Prostate gland (tissue), 2 donors: ENCODE data around the gene CHAF1A. TPM values are rescaled to one million over a fixed set of nuclear protein-coding genes. Genes with fewer than 3 reads are reported as not detected.

ENCODE experiments used
- DNase-seq: peaks from one replicate; pipeline ENCODE4 v3.0.0-alpha.2; 2019; ENCODE audit warnings: low spot score
- H3K27ac ChIP-seq, 2 donors: fragments of 200-600 bp; sonication (generic); 2 replicates each; pipeline ENCODE4 v1.5.1; 2017 to 2019
- H3K27me3 ChIP-seq: fragments of 200-600 bp; sonication (generic); replicated peaks from 2 replicates; pipeline ENCODE4 v1.5.1; 2019; ENCODE audit not compliant: insufficient read depth
- H3K36me3 ChIP-seq, 2 donors: fragments of 200-600 bp; sonication (generic); 1 replicate in 1 of 2; 2 replicates in 1 of 2; pipeline versions ENCODE4 v1.5.1 to v1.8.1; 2017 to 2019
- H3K4me1 ChIP-seq: fragments of 200-600 bp; sonication (generic); replicated peaks from 2 replicates; pipeline ENCODE4 v1.5.1; 2019
- H3K4me3 ChIP-seq, 2 donors: fragments of 200-600 bp; sonication (generic); 2 replicates each; pipeline ENCODE4 v1.5.1; 2017 to 2019
- H3K9me3 ChIP-seq: fragments of 200-600 bp; sonication (generic); 2 replicates; pipeline ENCODE4 v1.5.1; 2017
- CTCF ChIP-seq, 4 experiments: fragments of 200-600 bp in 2 of 4; fragments of 450-650 bp in 2 of 4; sonication (generic) in 2 of 4; IDR thresholded peaks; 1 replicate in 3 of 4; 2 replicates in 1 of 4; pipeline ENCODE4 v1.5.1; 2016 to 2019; ENCODE audit warnings: antibody characterized with exemption in 4 of 4, mild to moderate bottlenecking in 2 of 4, moderate library complexity in 2 of 4
- POLR2A ChIP-seq: fragments of 450-650 bp; IDR thresholded peaks from one replicate; pipeline ENCODE4 v1.6.1; 2016; ENCODE audit warnings: antibody characterized with exemption, mild to moderate bottlenecking
- POLR2AphosphoS5 ChIP-seq: sonication (generic); formaldehyde crosslinking; IDR thresholded peaks from one replicate; pipeline ENCODE4 v1.6.1; 2017; ENCODE audit warnings: antibody characterized with exemption
- WGBS: methylation state at CpG from one replicate; pipeline ENCODE4 v1.1.5; 2018; 5-methylcytosine and 5-hydroxymethylcytosine counted together
- intact Hi-C: fragments of 100-400 bp; cut with DNase I; formaldehyde crosslinking; loops from one replicate; pipeline ENCODE4 v1.14.2; 2022
- total RNA-seq, 2 donors: library from RNA; depleted of rRNA; stranded (reverse); fragments of >200 nt; gene quantifications; one replicate each; pipeline ENCODE4 v1.1.0, GENCODE V29; 2016

The CHAF1A gene
- total RNA-seq, 2 donors from 2014 or later = 13.0 to 18.1 TPM

- Histone ChIP-seq H3K27ac (no peak overlapping the region), H3K36me3 (no peaks in the 10 kb centered on the region), H3K4me1 (no peaks in the 10 kb centered on the region), H3K27me3 (no peaks in the 10 kb centered on the region), H3K9me3 (no peaks in the 10 kb centered on the region), H3K4me3 (no peak overlapping the region)
- no peak for TF ChIP-seq CTCF (IDR thresholded peaks at IDR 0.05)
- TF ChIP-seq POLR2A = no peak
- TF ChIP-seq POLR2AphosphoS5 = no peak
- 88% methylated on average over 26 of the region's 26 CpGs for WGBS
- intact Hi-C loops = no loop called here
- no peak for DNase-seq
Observed at GRCh38 chr19:4431808-4432674, 29.6 kb downstream of the CHAF1A start.

GRCh38 chr19:4432918-4433506 lies 30.6 kb downstream of the CHAF1A start:
- no peak for TF ChIP-seq POLR2AphosphoS5
- TF ChIP-seq POLR2A = no peak
- TF ChIP-seq CTCF (IDR thresholded peaks at IDR 0.05) = no peak
- Histone ChIP-seq H3K27ac (no peak overlapping the region), H3K4me1 (no peaks in the 10 kb centered on the region), H3K4me3 (no peak overlapping the region), H3K9me3 (no peaks in the 10 kb centered on the region), H3K36me3 (no peaks in the 10 kb centered on the region), H3K27me3 (no peaks in the 10 kb centered on the region)
- 95% methylated on average over 28 of the region's 28 CpGs for WGBS
- DNase-seq = no peak
- intact Hi-C loops = no loop called here

- H3K9me3 ChIP-seq = no peaks in the 10 kb centered on the region
- DNase-seq = no peak
- no peak for TF ChIP-seq POLR2A
- TF ChIP-seq POLR2AphosphoS5 = no peak
- TF ChIP-seq CTCF (IDR thresholded peaks at IDR 0.05) = no peak
- intact Hi-C loops = no loop called here
- 92% methylated on average over 9 of the region's 9 CpGs for WGBS
- no peak overlapping the region for H3K4me3 ChIP-seq
- H3K27ac ChIP-seq = no peak overlapping the region
- H3K4me1 ChIP-seq = no peaks in the 10 kb centered on the region
- H3K36me3 ChIP-seq = no peaks in the 10 kb centered on the region
- no peaks in the 10 kb centered on the region for H3K27me3 ChIP-seq
Observed at GRCh38 chr19:4434391-4434790, 32.0 kb downstream of the CHAF1A start.

GRCh38 chr19:4436231-4436630 lies 33.8 kb downstream of the CHAF1A start:
- 87% methylated on average over 7 of the region's 7 CpGs for WGBS
- TF ChIP-seq CTCF (IDR thresholded peaks at IDR 0.05) = no peak
- no peak overlapping the region for H3K4me3 ChIP-seq

GRCh38 chr19:4437103-4437502 lies 34.7 kb downstream of the CHAF1A start:
- DNase-seq = no peak
- 91% methylated on average over 10 of the region's 10 CpGs for WGBS
- no peak overlapping the region for H3K27ac ChIP-seq
- no peak for TF ChIP-seq CTCF (IDR thresholded peaks at IDR 0.05)
- TF ChIP-seq POLR2AphosphoS5 = no peak
- TF ChIP-seq POLR2A = no peak
- no peaks in the 10 kb centered on the region for H3K4me1 ChIP-seq
- intact Hi-C loops = no loop called here
- H3K36me3 ChIP-seq = no peaks in the 10 kb centered on the region
- H3K4me3 ChIP-seq = no peak overlapping the region
- no peaks in the 10 kb centered on the region for H3K27me3 ChIP-seq
- H3K9me3 ChIP-seq = no peaks in the 10 kb centered on the region

More at GRCh38 chr19:4436231-4436630, 33.8 kb downstream of the CHAF1A start:
- intact Hi-C loops = no loop called here
- Histone ChIP-seq H3K27ac (no peak overlapping the region), H3K4me1 (no peaks in the 10 kb centered on the region), H3K27me3 (no peaks in the 10 kb centered on the region), H3K36me3 (no peaks in the 10 kb centered on the region), H3K9me3 (no peaks in the 10 kb centered on the region)
- no peak for DNase-seq
